Measurements from ENCODE around the gene MED20.
"Not testable (repeated sequence)": the region's sequence is repeated elsewhere in the genome, so short reads cannot be mapped to it uniquely, and the experiment has no call there.

The MED20 gene

DNA sequence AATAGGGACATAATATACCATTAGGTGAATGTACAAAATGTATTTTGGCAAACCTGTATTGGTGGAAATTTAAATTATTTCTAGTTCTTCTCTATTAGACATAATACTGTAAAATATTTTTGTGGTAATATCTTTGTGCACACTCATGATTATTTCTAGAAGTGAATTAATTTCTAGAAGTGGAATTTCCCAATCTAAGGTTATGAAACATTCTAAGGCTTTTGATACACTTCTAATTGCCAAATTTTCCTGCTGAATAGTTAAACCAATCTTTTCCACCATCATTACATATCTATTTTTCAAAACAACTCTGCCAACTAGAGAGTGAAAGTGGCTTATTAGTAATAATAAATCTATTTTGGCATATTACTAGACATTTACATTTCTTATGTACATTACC lies 22.5 kb upstream of the MED20 start:
- Histone ChIP-seq H3K27me3 (ENCODE audit: insufficient read depth, low read depth, severe bottlenecking) (no peaks in the 10 kb centered on the region), H3K27ac (no peak overlapping the region), H3K4me3 (ENCODE audit: low read depth, low read length) (no peak overlapping the region), H3K36me3 (peaks cover 13% of the 10 kb centered on the region), H3K9me3 (ENCODE audit: severe bottlenecking) (no peaks in the 10 kb centered on the region)
- no peak for DNase-seq
- TF ChIP-seq, protein P1, sequence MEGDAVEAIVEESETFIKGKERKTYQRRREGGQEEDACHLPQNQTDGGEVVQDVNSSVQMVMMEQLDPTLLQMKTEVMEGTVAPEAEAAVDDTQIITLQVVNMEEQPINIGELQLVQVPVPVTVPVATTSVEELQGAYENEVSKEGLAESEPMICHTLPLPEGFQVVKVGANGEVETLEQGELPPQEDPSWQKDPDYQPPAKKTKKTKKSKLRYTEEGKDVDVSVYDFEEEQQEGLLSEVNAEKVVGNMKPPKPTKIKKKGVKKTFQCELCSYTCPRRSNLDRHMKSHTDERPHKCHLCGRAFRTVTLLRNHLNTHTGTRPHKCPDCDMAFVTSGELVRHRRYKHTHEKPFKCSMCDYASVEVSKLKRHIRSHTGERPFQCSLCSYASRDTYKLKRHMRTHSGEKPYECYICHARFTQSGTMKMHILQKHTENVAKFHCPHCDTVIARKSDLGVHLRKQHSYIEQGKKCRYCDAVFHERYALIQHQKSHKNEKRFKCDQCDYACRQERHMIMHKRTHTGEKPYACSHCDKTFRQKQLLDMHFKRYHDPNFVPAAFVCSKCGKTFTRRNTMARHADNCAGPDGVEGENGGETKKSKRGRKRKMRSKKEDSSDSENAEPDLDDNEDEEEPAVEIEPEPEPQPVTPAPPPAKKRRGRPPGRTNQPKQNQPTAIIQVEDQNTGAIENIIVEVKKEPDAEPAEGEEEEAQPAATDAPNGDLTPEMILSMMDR (IDR thresholded peaks at IDR 0.05; ENCODE audit: low read depth, low read length): no peak

DNA sequence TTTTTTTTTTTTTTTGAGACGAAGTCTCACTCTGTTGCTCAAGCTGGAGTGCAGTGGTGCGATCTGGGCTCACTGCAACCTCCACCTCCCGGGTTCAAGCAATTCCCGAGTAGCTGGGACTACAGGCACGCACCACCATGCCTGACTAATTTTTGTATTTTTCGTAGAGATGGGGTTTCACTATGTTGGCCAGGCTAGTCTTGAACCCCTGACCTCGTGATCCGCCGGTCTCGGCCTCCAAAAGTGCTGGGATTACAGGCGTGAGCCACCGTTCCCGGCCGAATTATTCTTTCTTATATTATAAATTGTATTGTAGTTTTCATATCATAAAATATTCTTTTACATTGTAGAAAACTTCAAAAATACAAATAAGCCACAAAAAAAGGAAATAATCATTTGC lies 21.9 kb upstream of the MED20 start:
- H3K36me3 ChIP-seq: peaks cover 19% of the 10 kb centered on the region
- DNase-seq; H3K4me3 ChIP-seq (ENCODE audit: low read depth, low read length); H3K27me3 ChIP-seq (ENCODE audit: insufficient read depth, low read depth, severe bottlenecking); H3K27ac ChIP-seq; H3K9me3 ChIP-seq (ENCODE audit: severe bottlenecking): not testable (repeated sequence)

DNA sequence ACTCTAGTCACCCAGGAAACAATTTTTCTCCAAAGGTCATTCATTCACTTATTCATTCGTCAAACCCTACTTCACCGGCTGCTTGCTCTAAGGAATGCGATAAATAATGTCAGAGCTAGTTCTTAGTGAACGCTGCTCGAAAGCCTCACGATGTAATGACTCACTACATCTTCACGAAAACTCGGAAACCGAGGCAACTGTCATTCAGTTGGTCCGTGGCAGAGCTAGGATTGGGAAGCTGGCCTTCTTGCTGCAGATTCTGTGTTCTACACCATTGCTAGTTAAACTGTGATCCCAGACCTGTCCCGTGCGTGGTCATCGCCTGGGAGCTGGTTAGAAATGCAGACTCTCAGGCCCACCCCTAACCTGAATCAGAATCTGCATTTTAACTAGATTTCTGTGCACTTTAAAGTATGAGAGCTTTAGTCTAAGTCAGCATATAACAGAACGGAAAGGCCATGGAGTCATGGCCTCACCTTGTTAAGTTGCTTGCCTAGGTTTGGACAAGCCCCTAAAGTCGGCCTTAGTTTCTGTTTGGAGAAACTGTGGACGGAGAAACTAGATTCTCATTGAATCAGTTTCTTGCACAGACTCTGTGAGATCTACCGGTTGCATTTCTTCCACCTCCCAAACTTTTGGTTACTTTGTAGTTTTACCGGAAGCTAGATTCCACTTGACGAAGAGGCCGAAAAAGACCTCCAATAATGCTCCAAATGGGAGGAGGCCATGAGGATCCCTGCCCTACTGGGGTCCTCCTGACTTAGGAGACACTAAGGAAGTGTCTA lies 21.3 kb upstream of the MED20 start:
- TF ChIP-seq, protein P1 (IDR thresholded peaks at IDR 0.05; ENCODE audit: low read depth, low read length): no peak
- no peak for DNase-seq

DNA sequence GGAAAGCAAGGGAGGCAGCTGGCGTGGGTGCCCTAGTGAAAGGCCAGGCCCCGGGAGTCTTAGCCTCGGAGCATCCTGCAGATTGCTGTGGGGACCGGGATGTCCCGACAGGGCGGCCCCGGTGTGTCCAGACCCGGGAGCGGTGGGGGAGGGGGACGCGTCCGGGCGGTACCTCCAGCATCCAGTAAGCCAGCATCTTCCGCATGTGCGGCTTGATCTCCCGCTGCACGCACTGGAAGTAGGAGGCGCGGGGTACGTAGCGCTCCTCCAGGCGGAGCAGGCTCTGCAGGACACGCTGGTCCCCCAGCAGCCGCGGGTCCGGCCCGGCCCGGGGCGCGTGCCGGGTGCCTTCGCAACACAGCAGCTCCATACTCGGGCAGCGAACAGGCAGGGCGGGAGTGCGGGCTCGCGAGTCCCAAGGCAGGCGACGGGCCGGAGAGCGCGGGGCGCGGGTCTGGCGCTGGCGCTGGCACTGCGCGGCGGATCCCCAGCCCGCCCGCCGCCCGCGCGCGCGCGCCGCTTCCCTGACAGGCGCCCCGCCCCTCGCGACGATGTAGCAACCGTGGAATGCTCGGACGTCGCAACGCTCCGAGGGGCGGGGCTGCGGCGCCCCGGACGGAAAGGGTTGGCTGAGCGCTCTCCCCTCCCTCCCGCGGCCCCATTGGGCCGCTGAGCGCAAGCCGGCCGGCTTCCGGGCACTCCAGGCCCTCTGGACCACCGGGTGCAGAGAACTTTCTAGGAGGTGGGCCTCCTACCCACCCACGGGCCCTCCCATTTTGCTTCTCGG lies 20.5 kb upstream of the MED20 start, which contains the start of gene CCND3:
Gene CCND3, minus strand, starts transcription at position 529 of the 787 bp plus-strand sequence. Its CDS starts 159 bp downstream, at position 370.
- Histone ChIP-seq H3K36me3 (peaks cover 30% of the 10 kb centered on the region), H3K9me3 (ENCODE audit: severe bottlenecking) (no peaks in the 10 kb centered on the region), H3K27me3 (ENCODE audit: insufficient read depth, low read depth, severe bottlenecking) (no peaks in the 10 kb centered on the region), H3K27ac (peak within 1 kb of the TSS; percentile 63), H3K4me3 (ENCODE audit: low read depth, low read length) (peak within 1 kb of the TSS; percentile 94)
- TF ChIP-seq, protein P1 (IDR thresholded peaks at IDR 0.05; ENCODE audit: low read depth, low read length): peak; percentile 28
- peak; percentile 98 for DNase-seq

More for the DNA sequence above, 21.3 kb upstream of the MED20 start:
- no peaks in the 10 kb centered on the region for H3K9me3 ChIP-seq (ENCODE audit: severe bottlenecking)
- no peaks in the 10 kb centered on the region for H3K27me3 ChIP-seq (ENCODE audit: insufficient read depth, low read depth, severe bottlenecking)
- peak overlapping the region; percentile 47 for H3K27ac ChIP-seq
- H3K4me3 ChIP-seq (ENCODE audit: low read depth, low read length): peak overlapping the region; percentile 94
- peaks cover 22% of the 10 kb centered on the region for H3K36me3 ChIP-seq

DNA sequence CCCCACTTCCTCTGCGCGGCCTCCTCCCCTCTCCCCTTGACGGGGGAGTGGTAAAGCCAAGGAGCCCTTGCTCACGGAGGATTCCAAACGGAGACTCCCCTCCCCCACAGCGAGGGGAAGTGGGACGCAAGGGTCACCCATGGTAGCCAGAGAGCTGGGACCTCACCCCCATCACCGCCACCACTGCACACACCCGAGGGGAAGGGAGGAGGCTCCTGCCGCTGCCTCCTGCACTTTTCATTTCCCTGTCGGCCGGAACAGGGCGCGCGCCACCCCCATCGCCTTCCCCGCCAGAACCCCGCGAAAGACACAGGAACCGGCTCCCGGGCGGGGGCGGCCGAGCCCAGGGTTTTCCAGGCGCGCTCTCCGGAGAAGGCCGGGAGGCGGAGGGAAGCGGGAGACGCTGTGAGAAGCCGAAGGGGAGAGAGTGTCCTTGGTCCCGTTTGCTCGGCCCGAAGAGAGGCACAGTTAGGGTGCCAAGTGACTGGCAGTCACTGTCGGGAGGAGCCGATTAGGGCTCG lies 19.9 kb upstream of the MED20 start:
- TF ChIP-seq, protein P1 (IDR thresholded peaks at IDR 0.05; ENCODE audit: low read depth, low read length): no peak
- H3K27ac ChIP-seq: peak overlapping the region; percentile 63
- H3K9me3 ChIP-seq (ENCODE audit: severe bottlenecking): no peaks in the 10 kb centered on the region
- peaks cover 36% of the 10 kb centered on the region for H3K36me3 ChIP-seq
- peak overlapping the region; percentile 94 for H3K4me3 ChIP-seq (ENCODE audit: low read depth, low read length)
- DNase-seq: peak; percentile 63
- H3K27me3 ChIP-seq (ENCODE audit: insufficient read depth, low read depth, severe bottlenecking): no peaks in the 10 kb centered on the region

Data from WERI-Rb-1 (cell line).